Hematopoietic multipotent progenitor cell treated with erythropoietin and hydrocortisone succinate and interleukin-3 and kit ligand, for 6 days (in vitro differentiated cells): Measurements from ENCODE around the gene GDF9.
A peak's percentile ranks its signal among the peaks of the same experiment; 100 is the strongest.

Source experiments
- DNase-seq: peaks from one replicate; pipeline ENCODE4 v3.0.0-alpha.2; 2015

The GDF9 gene, protein sequence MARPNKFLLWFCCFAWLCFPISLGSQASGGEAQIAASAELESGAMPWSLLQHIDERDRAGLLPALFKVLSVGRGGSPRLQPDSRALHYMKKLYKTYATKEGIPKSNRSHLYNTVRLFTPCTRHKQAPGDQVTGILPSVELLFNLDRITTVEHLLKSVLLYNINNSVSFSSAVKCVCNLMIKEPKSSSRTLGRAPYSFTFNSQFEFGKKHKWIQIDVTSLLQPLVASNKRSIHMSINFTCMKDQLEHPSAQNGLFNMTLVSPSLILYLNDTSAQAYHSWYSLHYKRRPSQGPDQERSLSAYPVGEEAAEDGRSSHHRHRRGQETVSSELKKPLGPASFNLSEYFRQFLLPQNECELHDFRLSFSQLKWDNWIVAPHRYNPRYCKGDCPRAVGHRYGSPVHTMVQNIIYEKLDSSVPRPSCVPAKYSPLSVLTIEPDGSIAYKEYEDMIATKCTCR

DNA sequence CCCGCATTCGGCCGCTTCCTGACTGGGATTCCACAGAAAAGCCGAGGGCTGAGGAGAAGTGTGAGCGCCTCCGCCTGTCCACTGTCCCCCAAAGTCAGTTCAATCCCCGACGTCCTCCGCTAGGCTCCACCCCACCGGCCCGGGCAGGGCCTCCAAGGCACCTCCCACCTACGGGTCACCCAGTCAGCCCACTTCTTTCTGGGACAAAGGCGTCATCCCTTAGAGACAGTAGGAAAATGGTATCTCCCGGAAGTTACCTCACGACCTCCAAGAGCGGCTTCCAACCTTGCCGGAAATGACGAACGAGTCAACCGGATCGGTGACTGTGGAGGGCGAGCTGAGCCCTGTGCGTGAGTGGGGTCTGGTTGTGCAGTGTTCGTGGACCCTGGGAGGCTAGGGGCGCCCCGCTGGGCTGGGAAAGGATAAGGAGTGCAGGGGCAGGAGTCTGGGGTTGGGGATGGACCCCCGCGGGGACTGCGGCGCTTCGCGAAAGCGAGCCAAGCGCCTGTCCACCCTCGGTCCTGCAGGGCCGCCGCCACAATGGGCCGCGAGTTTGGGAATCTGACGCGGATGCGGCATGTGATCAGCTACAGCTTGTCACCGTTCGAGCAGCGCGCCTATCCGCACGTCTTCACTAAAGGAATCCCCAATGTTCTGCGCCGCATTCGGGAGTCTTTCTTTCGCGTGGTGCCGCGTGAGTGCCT lies at the start of gene GDF9, which contains the start of gene UQCRQ:
GDF9 (minus strand) TSS at position 128 of the 704 bp plus-strand sequence. CDS start 1,936 bp downstream, outside the sequence.
UQCRQ (plus strand) TSS at position 301 of the 704 bp plus-strand sequence; CDS start at position 541, 240 bp downstream.
- DNase-seq, result peak; percentile 100

DNA sequence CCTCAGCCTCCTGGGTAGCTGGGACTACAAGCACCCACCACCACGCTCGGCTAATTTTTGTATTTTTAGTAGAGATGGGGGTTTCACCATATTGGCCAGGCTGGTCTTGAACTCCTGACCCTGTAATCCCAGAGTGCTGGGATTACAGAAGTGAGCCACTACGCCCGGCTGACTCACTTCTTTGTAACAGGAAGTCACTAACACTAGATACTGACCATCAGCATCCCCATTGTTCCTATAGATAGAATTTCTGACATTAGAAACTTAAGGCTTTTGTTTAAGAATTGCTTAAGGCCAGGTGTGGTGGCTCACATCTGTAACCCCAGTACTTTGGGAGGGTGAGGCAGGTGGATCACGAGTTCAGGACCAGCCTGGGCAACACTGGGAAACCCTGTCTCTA lies 49.4 kb upstream of the GDF9 start:
- DNase-seq, result no peak

DNA sequence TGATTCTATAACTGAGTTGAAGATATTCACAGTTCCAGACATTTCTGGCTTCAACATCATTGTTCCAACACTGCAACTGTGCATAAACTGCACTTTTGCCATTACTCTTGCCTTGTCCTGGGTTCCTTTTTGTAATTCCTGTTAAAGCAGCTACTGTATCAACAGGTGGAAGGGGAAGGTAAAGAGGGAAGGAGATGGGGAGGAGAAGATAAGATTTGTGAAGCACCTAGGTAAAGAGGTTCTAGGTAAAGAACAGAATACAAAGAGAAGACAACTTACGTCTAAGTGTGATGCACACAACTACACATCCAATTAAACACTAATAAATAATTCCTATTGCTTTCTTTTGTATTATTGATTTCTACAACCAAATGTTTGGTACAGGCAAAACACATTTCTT lies 43.4 kb upstream of the GDF9 start:
- no peak for DNase-seq

DNA sequence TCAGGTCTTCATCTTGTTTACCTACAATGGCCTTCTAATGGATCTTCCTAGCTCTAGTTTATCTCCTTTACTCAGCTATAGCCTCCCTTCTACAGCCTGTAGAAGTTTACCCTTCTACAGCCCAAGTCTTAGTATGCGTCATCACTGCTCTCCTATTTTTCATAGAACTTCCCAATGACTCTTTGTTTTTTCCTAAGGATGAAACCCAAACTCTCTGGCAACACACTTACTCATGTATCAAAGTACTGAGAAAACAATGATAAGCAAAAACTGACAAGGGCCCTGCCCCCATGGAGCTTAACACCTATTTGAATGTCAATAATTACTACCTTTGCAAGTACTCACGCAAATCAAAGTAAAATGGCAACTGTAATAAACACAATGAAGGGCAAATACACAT lies 40.9 kb upstream of the GDF9 start:
- no peak for DNase-seq

DNA sequence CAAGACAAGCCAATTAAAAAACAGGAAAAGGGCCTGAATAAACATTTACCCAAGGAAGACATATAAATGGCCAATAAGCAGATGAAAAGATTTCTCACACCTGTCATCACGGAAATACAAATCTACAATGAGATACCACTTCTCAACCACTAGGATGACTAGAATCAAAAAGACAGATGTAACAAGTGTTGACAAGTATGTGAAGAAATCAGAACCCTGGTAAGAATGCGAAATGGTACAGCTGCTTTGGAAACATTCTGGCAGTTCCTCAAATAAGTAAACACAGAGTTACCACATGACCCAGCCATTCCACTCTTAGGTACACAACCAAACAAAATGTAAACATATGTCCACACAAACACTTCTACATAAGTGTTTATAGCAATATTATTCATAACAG lies 39.7 kb upstream of the GDF9 start:
- DNase-seq, result no peak

DNA sequence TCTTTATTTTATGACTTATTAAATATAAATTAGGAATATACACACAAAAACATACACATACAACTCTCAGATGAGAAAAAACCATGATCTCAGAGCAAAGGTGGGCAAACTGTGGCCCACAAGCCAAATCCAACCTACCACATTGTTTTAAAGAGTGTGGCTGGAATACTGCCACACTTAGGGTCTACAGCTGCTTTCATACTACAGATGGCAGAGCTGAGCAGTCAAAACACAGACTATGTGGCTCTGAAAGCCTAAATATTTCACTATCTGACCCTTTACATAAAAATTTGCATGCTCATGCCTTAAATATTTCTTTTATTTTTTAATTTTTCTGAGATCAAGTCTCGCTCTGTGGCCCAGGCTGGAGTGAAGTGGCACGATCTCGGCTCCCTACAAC lies 35.5 kb upstream of the GDF9 start:
- DNase-seq, result peak; percentile 8

DNA sequence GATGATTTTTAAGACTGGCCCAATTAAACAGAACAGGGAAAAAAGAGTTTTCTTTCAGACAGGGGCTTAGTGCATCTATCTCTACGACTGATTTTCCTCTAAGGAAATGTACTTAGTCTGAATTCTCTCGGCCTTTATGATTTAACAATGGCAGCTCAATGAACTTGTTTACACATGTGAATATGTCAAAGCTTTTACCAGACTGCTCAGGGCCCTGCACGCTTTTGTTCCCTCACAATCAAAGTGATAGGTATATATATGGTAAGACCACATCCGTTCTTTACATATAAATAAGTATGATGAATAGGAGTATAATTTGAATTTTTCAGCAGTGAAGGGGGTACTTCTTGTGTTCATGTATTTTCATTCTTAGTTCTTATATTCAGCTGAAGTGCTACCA lies 34.8 kb upstream of the GDF9 start:
- no peak for DNase-seq

DNA sequence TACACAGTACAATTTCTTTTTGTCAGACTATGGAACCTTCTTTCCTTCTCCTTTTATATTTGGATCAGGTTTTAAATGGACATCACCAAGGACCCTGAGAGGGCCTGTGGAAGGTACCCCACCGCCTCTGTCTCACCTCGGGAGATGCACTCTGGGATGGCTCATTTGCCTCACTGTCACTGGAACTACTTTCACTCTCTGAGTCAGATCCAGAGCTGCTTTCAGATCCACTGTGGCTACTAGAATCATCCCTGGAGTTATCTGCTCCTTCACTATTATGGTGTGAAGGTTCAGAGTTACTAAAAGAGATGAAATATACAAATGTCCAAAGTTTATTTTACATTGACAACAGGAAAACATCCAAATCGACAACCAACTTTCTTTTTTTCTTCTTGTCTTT lies 31.8 kb upstream of the GDF9 start:
- no peak for DNase-seq

DNA sequence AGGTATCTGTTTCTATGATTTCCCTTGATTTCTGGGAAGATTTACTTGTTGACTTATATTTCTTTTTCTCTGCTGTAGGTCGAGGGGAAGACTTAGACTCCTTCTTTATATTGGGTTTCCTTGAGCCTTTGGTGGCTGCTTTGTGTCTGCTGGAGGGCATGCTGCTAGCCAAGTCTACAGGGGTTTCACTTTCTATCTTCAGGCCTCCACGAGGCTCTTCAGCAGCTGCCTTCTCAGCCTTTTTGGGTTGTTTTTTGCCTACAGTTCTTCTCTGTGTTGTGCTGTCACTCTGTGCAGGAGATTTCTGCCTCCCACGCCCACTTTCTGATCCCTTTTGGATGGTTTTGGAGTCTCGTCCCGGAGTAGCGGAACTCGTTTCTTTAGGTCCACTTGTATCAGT lies 30.4 kb upstream of the GDF9 start:
- no peak for DNase-seq

DNA sequence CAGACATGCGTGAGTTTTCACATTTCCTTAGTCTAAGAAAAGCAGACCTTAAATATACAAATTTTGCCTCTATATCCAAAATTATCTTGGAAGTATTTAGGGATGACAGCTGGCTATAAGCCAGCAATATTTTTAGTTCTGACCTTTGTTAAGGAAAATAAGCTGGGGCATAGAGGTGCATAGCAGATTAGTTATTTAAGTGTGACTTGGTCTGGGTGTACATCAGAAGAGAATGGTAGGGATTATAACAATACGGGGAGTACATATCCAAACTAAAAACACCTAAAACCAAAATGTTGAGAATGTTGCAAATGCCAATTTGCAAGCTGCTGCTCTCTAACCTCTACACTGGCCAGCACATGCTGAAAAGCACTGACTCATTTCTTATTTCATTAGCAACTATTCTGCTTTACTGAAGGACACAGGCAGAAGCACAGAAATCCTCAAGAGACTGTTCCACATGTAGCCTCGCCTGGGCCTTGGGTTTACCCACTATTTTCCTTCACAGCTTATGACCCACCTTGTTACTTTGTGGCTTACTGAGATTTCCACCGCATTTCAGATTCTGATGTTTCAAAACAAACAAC lies 29.5 kb upstream of the GDF9 start:
- no peak for DNase-seq

DNA sequence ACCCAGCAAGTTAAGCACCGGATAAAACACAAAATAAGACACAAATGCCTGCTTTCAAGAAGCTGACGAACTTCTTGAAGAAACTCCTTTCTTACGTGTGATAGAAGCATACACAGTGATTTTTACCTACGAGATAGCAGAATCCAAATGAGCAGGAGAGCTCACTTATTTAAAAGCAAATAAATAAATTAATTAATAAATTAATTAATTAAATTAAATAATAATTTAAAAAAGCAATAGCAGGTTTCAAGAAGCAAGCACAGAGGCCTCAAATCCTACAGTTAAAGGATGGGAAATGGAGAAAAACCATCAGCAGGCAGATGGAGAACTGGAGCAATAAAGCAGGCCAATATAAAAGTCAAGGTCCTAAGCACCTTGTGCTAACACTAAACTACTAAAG lies 24.5 kb upstream of the GDF9 start:
- no peak for DNase-seq

DNA sequence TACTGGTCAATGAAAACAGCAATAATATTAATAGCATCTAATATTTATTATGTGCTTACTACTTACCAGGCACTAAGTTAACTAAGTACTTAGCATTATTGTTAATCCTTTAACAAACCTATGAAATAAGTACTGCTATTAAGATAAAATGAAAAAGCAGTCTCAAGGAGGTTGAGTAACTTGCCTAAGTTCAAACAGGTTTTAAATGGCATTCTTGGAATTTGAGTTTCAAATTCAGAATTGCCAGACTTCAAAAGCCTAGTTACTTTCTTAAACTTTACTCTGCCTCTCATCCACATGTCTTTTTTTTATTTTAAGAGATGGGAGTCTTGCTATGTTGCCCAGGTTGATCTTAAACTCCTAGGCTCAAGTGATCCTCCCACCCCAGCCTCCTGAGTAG lies 23.2 kb upstream of the GDF9 start:
- DNase-seq, result no peak

DNA sequence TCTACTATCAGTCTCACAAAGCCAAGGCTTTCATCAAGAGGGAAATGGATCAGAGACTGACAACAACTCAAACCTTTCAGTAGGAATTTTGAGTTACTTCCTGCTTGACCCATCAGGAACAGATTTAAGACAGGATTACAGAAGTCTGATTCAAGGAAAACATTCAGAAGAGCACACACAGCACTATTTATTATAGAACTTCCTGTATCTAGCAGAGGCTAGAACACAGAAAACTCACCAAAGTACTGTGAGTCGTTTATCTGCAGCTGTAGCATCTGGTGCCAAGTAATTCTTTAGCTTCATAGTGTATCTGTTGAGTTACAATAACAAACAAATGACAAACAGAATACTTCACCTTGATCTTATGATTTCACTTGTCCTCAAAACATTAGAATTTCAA lies 21.0 kb upstream of the GDF9 start:
- no peak for DNase-seq

DNA sequence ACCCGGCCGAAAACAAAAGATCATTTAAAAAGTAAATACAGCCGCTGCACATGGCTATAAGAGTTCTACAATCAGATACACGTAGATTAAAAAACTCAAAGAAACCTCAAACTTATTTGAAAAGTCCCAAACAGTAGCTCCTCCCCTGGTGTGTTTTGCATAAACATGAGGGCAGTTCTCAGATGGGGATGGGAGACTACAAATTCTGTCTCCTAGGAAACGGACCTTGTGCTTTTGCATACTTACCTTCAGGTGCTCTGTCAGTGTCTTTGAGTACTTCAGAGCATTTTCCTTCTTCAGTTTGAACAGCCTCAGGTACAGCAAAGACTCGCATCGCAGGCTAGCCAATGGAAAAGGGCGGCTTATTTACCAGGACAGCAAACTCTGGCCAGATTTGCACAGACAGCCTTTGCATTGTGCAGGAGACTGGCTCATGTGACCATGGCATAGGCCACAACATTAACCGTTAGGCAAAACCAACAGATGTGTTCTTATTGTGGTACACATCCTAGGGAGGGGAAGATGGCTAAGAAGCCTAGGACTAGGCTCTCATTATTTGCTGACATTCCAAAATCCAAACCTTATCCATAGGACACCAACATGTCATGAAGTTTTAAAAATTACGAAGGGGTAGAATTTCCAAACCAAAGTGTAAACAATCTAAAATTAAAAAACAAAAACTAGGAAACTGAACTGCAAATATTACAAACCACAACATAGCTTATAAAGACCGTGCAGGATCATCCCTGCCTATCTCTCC lies 20.0 kb upstream of the GDF9 start:
- no peak for DNase-seq

DNA sequence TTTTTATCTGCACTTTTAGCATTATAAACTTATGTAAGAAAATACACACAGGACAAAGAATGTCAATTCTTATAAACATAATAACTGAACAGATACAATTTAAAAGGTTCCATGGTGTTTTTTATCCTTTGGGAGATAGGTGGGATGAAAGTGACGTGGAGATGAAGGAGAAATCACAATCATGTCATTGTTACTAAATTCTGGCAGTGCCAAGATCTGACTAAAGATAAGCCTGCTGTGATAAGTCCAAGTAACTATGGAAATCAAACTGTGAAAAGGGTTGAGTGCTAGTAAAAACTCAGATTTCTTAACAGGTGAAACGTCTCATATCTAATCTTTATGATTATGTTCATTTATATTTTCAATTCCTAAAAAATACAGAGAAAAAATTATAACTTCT lies 18.3 kb upstream of the GDF9 start:
- DNase-seq, result no peak

DNA sequence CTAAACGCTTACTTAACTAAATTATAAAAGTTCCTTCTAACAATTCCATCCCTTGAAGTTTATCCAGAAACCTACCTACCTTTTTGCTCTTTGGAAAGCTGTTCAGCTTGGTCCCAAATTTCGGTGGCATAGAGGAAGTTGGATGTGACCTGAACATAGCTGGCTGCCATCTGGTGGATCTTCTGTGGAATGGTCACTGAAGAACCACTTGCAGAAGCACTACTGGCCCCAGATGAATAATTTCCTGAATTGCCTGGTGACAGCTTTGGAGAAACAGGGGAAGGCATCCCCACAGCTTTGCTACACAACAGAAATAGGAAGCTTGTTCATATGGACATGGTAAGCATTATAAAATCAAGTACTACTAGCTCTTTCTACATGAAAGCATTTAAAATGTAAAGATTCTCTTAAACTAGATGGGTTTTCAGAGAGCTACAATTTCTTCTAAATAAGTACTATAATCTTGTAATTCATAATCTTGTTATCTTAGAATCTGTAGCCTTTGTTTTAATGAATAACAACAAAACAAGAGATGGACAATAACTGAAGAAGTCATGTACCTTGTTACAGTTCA lies 17.1 kb upstream of the GDF9 start:
- peak; percentile 86 for DNase-seq

DNA sequence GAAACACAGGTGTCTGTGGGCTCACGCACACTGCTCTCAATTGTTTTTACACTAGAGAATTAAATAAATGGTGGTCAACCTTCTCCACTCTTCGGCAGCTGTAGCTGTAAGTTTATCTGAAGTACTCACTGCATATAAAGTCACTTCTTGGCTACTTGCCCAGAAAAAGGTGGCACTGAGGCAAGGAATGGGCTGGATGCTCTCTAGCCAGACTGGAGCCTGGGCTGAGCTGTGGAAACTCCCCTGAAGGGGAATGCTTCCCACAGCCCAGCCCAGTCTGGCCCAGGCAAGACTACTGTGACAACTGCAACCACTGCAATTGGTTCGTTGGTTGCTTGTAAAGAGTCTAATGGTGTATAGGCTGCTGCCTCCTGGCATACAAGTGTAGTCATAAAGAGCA lies 11.7 kb upstream of the GDF9 start:
- peak; percentile 79 for DNase-seq

DNA sequence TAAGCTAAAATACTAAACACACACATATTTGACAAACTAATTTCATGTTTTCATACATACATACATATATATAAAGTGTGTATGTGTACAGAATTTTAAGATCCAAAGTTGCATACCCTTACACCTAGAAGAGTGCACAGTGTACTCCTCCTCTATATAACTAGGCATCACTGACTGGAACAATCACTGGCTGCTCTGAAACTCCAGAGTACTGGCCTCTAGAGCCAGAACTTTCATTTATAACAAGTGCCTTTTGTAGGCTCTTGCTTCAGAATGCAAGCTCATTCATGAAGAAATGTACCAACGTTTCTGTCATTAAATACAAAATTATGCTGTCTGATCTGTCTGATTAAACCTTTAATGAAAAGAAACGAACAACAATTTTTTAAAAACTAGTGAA lies 11.2 kb upstream of the GDF9 start:
- no peak for DNase-seq

DNA sequence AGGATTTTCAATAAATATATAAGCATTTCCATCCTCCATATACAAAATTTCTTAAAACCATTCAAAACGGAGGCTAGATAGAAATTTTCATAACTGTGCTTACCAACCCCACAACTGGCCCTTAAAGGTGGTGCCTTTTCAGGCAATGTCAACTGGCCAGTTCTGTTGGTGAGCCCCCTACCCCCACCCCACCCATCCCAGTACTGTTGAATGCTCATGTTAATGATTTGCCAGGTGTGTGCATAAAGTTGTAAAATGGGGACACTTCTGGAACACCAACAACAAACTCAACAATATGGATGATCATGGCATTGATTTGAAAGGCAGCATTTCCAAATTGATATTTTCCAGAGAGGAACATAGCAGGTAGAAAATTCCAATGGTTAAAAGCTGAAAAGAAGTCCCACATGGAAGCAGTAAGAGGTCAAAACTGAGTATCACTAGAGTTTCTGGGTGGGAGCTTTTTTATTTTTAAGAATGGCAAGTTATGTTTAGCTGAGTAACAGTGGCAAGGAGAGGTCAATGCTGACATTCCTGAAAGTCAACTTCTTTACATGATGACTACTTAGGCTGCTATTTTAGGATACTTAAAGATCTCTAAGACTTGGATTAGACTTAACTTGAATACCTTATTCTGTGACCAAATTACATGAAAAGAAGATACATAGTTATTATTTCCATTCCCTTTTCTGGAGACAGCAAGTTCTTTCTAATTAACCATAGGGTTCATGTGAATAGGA lies 9.9 kb upstream of the GDF9 start:
- no peak for DNase-seq

DNA sequence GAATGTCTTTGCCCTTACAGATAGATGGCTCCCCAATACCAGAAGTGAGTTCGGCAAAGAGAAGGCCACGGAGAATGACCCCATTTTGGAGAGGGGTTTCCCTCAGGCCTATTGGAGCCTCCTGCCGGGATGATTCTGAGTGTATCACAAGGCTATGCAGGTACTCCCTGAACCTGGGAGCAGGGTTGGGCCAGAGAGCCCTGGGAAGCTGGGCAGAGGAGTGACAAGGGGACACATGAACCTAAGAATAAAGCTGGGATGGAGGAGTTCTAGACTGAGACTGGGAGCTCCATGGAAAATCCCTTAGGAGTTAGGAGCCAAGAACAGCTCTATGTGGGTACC lies 7.6 kb upstream of the GDF9 start:
- no peak for DNase-seq

DNA sequence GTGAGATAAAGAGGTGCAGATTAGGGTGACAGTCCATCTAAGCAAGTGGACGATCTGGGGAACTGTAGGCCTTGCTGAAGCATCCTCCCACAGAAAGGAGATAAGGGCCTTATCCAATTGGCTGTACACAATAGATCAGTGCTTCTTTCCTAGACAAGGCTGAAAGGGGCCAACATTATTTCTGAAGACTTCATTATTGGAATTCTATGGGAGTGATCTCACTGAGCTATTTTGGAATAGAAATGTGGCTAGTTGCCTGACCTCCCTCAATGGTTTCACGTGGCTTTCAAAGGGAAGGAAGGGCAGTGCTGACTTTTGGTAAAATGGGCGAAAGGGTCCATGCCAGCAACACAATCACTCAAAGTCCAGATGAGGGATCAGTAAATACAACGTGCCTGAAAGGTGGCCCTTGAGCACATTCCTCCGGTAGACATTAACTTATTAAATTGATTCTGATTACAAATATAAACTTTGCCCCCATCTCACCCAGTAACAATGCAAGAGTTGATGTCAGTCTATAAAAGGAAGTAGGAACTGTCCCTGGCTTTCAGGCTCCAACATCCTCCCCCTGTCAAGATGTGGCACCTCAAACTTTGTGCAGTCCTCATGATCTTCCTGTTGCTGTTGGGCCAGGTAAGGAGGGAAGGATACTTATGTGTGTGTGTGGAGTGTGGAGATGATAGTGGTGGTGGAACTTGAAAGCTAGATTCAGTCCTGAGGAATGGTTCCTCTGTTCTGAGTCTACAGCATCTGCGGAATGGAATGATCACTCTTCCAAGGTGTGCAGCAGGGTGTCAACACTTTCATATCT lies 7.1 kb upstream of the GDF9 start, which contains the start of gene LEAP2:
LEAP2 (plus strand) TSS at position 550 of the 811 bp plus-strand sequence; CDS start at position 577, 27 bp downstream.
- peak; percentile 36 for DNase-seq
